HG03064 (cell line): ENCODE measurements around the gene C20orf204.

Experiments
- ATAC-seq: cut with Tn5 transposase; IDR thresholded peaks from one replicate; pipeline ENCODE4 v1.9.1; 2021; ENCODE audit warnings: low read depth; ENCODE audit not compliant: unreplicated experiment

Gene C20orf204

DNA sequence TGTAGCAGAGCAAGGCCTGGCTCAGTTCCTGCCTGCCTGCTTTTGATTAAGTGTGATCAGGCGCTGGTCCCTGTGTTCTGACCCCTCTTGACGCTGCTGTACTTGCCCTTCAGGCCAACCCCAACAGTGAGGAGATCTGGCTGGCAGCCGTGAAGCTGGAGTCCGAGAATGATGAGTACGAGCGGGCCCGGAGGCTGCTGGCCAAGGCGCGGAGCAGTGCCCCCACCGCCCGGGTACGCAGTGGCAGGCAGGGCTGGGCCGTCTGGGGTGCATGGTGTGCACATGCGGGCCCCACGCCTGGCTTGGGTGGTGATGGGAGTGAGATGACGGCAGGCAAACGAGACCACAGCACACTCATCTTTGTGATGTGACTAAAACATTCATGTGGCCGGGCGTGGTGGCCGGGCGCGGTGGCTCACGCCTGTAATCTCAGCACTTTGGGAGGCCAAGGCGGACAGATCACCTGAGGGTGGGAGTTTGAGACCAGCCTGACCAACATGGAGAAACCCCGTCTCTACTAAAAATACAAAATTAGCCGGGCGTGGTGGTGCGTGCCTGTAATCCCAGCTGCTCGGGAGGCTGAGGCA, 10.1 kb upstream of the C20orf204 start:
- ATAC-seq, result no peak

- ATAC-seq, result no peak
These were observed 7.8 kb upstream of the C20orf204 start for GRCh38 chr20:64027981-64028685.

GRCh38 chr20:64029293-64030117, 6.5 kb upstream of the C20orf204 start:
- no peak for ATAC-seq

GRCh38 chr20:64030371-64031134, 5.4 kb upstream of the C20orf204 start:
- no peak for ATAC-seq

DNA sequence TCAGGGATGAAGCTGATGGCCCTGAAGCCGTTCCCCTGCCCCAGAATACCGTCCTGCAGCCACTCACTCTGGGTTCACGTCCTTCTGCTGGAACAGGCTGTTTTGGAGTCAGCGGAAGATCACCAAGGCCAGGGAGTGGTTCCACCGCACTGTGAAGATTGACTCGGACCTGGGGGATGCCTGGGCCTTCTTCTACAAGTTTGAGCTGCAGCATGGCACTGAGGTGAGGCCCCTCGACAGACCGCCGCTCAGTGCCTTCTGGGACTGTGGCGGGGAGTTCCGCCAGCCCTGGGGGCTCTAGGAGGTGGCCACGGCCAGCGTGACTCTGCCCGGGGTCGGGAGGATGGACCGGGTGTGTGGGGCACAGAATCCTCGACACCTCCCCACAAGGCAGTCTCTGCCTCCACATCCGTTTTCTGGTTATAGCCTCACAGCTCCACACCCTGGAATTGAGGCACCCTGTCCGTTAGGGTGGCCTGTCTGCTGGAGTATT, 4.1 kb upstream of the C20orf204 start:
- ATAC-seq, result no peak

DNA sequence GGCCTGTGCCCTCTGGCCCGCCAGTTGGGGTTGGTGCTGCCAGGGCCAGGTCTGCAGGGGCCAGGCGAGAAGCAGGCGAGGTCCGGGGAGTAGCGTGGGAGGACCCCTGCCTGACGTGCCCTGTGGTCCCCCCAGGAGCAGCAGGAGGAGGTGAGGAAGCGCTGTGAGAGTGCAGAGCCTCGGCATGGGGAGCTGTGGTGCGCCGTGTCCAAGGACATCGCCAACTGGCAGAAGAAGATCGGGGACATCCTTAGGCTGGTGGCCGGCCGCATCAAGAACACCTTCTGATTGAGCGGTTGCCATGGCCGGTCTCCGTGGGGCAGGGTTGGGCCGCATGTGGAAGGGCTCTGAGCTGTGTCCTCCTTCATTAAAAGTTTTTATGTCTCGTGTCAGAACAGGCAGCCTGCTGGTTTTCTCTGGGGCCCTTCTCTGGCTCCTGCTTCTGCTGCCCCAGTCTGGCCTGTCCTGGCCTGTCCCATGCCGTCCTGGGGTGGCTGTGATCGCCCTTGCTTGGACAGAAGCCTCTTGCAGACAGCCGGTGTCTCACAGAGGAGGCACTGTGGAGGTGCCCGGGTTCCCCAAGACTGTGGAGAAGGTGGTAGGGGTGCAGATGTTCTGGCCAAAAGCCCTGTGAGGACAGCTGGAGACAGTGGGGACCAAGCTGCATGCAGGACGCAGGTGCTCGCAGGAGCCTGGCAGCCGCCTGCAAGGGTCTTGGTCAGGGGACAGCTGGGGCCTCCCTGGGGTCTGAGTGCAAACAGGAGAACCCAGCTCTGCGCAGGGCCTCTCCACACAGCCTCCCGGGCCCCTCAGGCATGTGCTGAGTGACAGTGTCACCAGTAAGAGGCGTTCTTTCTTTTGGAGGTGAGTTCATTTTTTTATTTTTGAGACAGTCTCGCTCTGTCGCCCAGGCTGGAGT, 3.0 kb upstream of the C20orf204 start:
- ATAC-seq, result no peak

DNA sequence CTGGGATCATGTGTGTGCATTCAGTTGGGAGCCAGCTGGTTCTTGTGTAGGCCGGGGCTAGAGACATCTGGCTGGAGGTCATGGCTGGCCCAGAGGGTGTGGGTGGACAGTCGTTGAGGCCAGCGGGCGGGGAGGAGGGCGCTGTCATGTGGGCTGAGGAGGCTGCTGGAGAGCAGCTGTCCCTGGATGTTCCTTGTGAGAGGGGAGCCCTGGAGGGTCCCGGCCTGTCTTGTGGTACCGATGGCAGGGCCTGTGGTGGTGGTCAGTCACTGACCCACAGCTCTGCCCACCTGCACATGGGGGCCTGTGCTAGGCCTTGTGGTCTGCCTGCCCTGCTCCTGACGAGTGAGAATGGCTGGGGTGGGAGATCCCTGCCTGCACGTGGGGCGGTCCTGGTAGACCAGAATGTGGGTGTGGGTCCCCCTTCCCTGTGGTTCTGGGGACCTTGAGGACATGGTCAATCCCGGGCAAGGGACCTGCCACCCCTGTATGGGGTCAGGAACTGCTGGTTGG, 1.9 kb upstream of the C20orf204 start:
- no peak for ATAC-seq

GRCh38 chr20:64035066-64035932, 683 bp upstream of the C20orf204 start:
- ATAC-seq, result no peak

DNA sequence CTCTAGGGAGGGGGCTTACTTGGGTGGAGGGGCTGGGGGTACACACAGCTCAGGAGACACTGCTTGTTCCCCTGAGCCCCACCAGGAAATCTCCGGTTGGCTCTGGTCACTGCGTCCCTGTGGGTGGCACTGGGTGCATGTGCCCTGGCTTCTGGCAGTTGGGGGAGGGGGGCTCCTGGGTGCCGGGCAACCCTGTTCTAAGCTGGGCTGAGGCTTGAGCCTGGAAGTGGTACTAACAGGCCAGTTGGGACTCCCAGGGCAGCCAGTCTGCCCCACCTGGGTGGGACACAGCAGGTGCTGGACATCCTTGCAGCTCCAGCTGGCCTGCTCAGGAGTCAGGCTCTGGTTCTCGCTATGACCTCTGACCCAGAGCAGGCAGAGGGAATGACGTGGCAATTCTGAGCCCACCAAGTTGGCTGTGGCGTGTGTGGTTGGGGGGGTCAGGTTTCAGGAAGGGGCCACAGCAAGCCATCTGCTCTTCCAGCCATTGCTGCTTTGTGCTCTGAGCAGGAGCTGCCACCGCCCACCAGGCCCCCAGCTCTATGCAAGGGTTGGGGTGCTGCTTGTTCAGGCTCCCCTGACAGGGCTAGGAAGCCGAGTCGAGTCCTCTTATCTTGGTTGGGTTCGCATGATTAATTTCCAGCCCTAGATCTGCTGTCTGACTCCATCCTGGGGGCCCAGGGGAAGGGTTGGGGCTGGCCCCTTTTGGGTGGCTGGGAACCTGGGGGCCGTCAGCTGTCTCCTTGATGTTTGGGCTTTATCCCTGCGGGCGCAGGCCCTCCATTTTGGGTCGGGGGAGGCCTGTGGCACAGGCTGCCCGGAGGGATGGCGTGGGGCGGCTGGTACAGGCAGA, 590 bp downstream of the C20orf204 start:
- ATAC-seq, result no peak

- no peak for ATAC-seq
These were observed 1.2 kb downstream of the C20orf204 start for GRCh38 chr20:64037199-64037497.

DNA sequence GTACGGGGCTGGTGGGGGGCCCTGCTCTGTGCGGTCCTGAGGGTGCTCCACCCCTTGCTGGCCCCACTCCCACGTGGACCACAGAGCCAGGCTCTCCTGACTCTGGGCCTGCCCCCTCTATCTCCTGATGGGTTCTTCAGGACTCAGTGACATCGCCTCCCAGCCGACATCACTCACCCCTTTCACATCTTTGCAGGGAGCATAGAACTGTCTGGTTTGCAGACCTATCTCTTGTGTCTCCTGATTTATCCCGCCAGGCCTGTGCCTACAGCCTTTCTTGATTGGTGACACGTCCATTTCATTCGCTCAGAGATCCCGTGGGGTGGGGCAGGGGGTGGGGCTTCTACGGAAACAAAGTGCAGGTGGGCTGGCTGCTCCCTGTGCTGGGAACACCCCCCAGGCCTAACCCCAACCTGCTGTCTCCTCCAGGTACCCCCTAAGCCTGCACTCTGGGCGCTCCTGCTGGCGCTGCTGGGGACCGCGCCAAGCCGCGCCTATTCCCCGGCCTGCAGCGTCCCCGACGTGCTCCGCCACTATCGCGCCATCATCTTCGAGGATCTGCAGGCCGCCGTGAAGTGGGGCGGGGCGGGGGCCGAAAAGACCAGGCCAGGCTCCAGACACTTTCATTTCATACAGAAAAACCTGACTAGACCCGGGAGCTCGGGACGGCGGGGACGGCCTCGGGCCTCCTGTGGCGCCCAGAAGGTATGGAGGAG, 1.7 kb downstream of the C20orf204 start:
- no peak for ATAC-seq

GRCh38 chr20:64038224-64038564, 2.2 kb downstream of the C20orf204 start:
- peak; percentile 14 for ATAC-seq

DNA sequence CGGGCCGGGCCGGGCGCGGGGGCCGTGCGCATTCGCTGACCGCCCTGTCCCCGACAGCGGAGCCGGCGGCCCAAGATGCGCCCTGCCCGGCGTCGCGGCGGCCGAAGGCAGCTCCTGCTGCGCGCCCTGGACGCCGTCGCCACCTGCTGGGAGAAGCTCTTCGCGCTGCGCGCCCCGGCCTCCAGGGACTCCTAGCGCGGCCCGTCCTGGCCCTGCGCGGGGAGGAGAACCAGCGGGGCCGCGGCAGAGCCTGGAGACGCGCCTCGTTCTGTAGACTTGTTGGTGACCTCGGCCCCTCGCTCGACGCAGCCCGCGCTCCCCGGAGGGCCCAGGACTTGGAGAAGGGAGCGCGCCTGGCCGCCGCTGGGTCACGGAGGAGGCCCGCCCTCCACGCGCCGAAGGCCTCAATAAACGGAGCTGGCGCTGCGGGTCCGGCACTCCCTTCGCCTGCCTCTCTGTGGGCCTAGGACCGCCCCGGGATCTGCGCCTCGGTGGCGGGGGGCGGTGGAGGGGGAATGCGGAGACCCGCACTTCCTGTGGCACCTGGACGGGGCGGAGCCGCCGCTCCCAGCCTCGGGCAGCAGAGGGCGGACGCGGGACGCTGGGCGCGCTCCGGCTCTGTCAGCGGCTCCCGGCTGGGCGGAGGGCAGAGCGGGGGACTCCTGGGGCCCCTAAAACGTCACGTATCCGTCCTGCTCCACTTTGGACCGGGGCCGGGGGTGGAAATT, 2.7 kb downstream of the C20orf204 start:
- ATAC-seq, result peak; percentile 55

DNA sequence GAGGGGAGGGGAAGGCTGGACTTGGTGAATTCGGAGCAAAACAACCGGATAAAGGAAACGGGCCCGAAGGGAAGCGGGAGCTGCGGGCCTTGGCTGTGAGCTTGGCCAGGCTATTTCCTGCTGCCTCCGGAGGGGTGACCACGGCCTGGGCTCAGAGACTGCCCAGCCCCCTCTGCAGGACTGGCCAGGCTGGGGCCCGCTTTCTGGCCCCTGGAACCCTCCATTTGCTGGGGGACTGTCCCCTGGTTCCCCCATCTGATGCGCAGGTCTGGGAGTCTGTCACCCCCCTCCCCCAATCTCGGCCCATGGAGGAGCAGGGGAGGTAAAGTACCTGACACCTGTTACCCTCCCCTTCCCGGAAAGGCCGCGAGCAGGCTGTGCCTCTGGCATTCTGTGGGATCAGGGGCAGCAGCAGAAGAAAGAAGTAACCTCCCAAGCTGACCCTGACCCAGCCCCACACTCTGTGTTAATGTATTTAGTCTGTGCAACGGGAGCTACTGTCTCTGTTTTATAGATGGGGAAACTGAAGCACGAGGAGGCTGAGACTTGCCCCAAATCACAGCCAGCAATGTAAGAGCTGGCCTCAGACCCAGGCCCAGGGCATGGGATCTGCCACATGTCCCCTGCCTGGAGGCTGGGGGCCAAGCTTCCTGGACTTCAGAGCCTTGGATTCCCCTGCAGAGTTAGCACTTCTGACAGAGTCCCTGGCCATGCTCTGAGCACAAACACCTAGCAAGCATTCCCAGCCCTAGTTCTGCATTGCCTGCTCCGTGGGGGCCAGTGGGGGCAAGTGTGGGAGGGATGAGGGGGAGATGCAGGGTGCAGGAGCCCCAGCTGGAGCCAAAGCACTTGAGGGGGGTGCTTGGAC, 3.5 kb downstream of the C20orf204 start:
- ATAC-seq, result no peak

DNA sequence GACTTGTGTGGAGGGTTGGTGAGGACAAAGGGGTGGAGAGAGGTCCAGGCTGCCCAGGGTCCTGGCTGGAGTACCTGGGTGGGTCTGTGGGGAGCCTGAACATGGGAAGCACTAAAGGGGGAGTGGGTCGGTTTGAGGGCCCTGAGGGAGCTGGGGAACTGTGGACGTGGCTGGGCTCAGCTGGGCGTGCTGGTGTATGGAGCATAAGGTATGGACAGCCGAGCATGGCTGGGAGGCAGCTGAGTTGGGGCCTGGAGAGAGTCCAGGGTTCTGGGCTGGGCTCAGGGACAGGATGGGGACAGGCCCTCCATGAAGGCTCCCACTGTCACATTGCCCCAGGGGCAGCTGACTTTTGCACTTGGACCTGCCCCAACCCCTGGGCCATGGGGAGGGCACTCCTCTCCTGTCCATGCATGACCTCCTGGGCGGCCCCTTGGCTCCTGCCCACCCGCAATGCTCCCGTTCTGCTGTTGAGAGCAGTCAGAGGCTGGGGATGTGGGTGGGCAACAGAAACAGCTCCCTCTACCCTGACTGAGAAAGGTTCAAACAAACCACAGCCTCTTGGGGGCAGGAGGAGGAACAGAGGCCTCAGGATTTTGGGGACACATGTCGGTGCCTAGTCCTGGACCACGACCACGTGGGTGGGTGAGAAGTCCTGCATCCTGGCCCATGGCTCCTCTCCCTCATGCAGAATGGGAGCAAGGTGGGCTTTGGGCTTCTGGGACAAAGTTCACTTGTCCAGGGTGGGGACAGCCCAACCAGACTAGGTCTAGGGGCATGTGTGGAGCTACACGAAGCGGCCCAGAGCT, 4.5 kb downstream of the C20orf204 start:
- ATAC-seq, result no peak
